Measurements from ENCODE around the gene MYCBP2.

MYCBP2 gene

GRCh38 chr13:77040835-77041234 lies 286.1 kb downstream of the MYCBP2 start:
- WGBS (ENCODE audit: extremely low coverage, insufficient coverage, low lambda C conversion rate), result no CpG with 5 or more reads among the region's 9 CpGs
- H2AK5ac ChIP-seq (ENCODE audit: low read length), result no peak overlapping the region
- no peak for DNase-seq

DNA sequence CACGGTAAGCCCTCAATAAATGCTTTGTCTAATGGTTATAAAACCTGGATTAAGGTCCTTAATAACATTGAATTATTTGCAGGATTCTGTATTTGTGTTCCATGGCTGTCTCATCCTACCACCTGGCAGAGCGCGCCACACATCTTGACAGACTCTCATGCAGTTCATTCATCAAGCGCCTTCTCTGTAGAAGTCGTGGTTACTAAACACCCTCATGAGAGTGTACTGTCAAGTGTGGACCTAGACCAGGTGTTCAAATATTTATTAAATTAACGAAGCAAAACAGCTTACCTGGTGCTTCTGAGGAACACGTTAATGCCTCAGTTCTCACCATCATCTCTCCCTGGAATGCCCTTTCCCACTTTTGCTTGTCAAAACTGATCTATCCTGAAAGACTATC lies 286.8 kb downstream of the MYCBP2 start:
- Histone ChIP-seq H2BK120ac (ENCODE audit: low read depth, low read length) (no peak overlapping the region), H3K18ac (ENCODE audit: low read length) (no peak overlapping the region), H3K27ac (ENCODE audit: low read depth, low read length) (no peak overlapping the region), H3K4me1 (ENCODE audit: control insufficient read depth, low read depth, low read length) (no peaks in the 10 kb centered on the region), H4K8ac (ENCODE audit: low read depth, low read length) (no peak overlapping the region), H3K56ac (ENCODE audit: low read length) (no peak overlapping the region), H3K79me2 (ENCODE audit: control insufficient read depth, insufficient read depth, low read length) (no peaks in the 10 kb centered on the region), H3K79me1 (ENCODE audit: low read length) (no peaks in the 10 kb centered on the region), H3K4me3 (ENCODE audit: low read length) (no peak overlapping the region), H2BK5ac (ENCODE audit: low read length) (no peak overlapping the region), H2BK15ac (replicated peaks; ENCODE audit: low read depth) (no peak overlapping the region), H3K9ac (ENCODE audit: low read length) (no peak overlapping the region), H3K36me3 (ENCODE audit: control insufficient read depth, insufficient read depth, low read length) (no peaks in the 10 kb centered on the region), H3K4me2 (ENCODE audit: low read length) (no peak overlapping the region), H2AK5ac (ENCODE audit: low read length) (no peak overlapping the region), H3K27me3 (ENCODE audit: insufficient read depth, low read length, poor library complexity) (no peaks in the 10 kb centered on the region), H3K4ac (ENCODE audit: low read depth, low read length) (no peak overlapping the region), H3K23ac (ENCODE audit: low read length) (no peak overlapping the region), H4K5ac (ENCODE audit: low read length) (no peak overlapping the region)
- no peak for DNase-seq
- no CpG with 5 or more reads among the region's 7 CpGs for WGBS (ENCODE audit: extremely low coverage, insufficient coverage, low lambda C conversion rate)

More at GRCh38 chr13:77040835-77041234, 286.1 kb downstream of the MYCBP2 start:
- Histone ChIP-seq H4K8ac (ENCODE audit: low read depth, low read length) (no peak overlapping the region), H3K4me3 (ENCODE audit: low read length) (no peak overlapping the region), H3K36me3 (ENCODE audit: control insufficient read depth, insufficient read depth, low read length) (no peaks in the 10 kb centered on the region), H4K5ac (ENCODE audit: low read length) (no peak overlapping the region), H3K27ac (ENCODE audit: low read depth, low read length) (no peak overlapping the region), H2BK5ac (ENCODE audit: low read length) (no peak overlapping the region), H3K4me2 (ENCODE audit: low read length) (no peak overlapping the region), H2BK120ac (ENCODE audit: low read depth, low read length) (no peak overlapping the region), H3K79me1 (ENCODE audit: low read length) (no peaks in the 10 kb centered on the region), H3K23ac (ENCODE audit: low read length) (no peak overlapping the region), H3K18ac (ENCODE audit: low read length) (no peak overlapping the region), H3K79me2 (ENCODE audit: control insufficient read depth, insufficient read depth, low read length) (no peaks in the 10 kb centered on the region), H3K56ac (ENCODE audit: low read length) (no peak overlapping the region), H3K4ac (ENCODE audit: low read depth, low read length) (no peak overlapping the region), H3K27me3 (ENCODE audit: insufficient read depth, low read length, poor library complexity) (no peaks in the 10 kb centered on the region), H3K9ac (ENCODE audit: low read length) (no peak overlapping the region), H2BK15ac (replicated peaks; ENCODE audit: low read depth) (no peak overlapping the region), H3K4me1 (ENCODE audit: control insufficient read depth, low read depth, low read length) (no peaks in the 10 kb centered on the region)

GRCh38 chr13:77038907-77039480 lies 287.9 kb downstream of the MYCBP2 start:
- no peaks in the 10 kb centered on the region for H3K79me2 ChIP-seq (ENCODE audit: control insufficient read depth, insufficient read depth, low read length)
- no peak overlapping the region for H2AK5ac ChIP-seq (ENCODE audit: low read length)
- H3K36me3 ChIP-seq (ENCODE audit: control insufficient read depth, insufficient read depth, low read length), result no peaks in the 10 kb centered on the region
- H3K9ac ChIP-seq (ENCODE audit: low read length), result no peak overlapping the region
- H2BK120ac ChIP-seq (ENCODE audit: low read depth, low read length), result no peak overlapping the region
- no peak overlapping the region for H2BK5ac ChIP-seq (ENCODE audit: low read length)
- no CpG with 5 or more reads among the region's 5 CpGs for WGBS (ENCODE audit: extremely low coverage, insufficient coverage, low lambda C conversion rate)
- no peaks in the 10 kb centered on the region for H3K4me1 ChIP-seq (ENCODE audit: control insufficient read depth, low read depth, low read length)
- H3K4me3 ChIP-seq (ENCODE audit: low read length), result no peak overlapping the region
- H3K4me2 ChIP-seq (ENCODE audit: low read length), result no peak overlapping the region
- H3K56ac ChIP-seq (ENCODE audit: low read length), result no peak overlapping the region
- H4K5ac ChIP-seq (ENCODE audit: low read length), result no peak overlapping the region
- no peak overlapping the region for H3K4ac ChIP-seq (ENCODE audit: low read depth, low read length)
- no peaks in the 10 kb centered on the region for H3K27me3 ChIP-seq (ENCODE audit: insufficient read depth, low read length, poor library complexity)
- no peak overlapping the region for H3K18ac ChIP-seq (ENCODE audit: low read length)
- no peak overlapping the region for H4K8ac ChIP-seq (ENCODE audit: low read depth, low read length)
- H3K79me1 ChIP-seq (ENCODE audit: low read length), result no peaks in the 10 kb centered on the region
- H2BK15ac ChIP-seq (replicated peaks; ENCODE audit: low read depth), result no peak overlapping the region
- DNase-seq, result no peak
- H3K23ac ChIP-seq (ENCODE audit: low read length), result no peak overlapping the region
- no peak overlapping the region for H3K27ac ChIP-seq (ENCODE audit: low read depth, low read length)

- Histone ChIP-seq H3K23ac (ENCODE audit: low read length) (no peak overlapping the region), H2BK15ac (replicated peaks; ENCODE audit: low read depth) (no peak overlapping the region), H3K79me2 (ENCODE audit: control insufficient read depth, insufficient read depth, low read length) (no peaks in the 10 kb centered on the region), H3K18ac (ENCODE audit: low read length) (no peak overlapping the region), H3K4me3 (ENCODE audit: low read length) (no peak overlapping the region), H2BK5ac (ENCODE audit: low read length) (no peak overlapping the region), H4K8ac (ENCODE audit: low read depth, low read length) (no peak overlapping the region), H3K4me1 (ENCODE audit: control insufficient read depth, low read depth, low read length) (no peaks in the 10 kb centered on the region), H3K27ac (ENCODE audit: low read depth, low read length) (no peak overlapping the region), H4K5ac (ENCODE audit: low read length) (no peak overlapping the region), H3K36me3 (ENCODE audit: control insufficient read depth, insufficient read depth, low read length) (no peaks in the 10 kb centered on the region), H2AK5ac (ENCODE audit: low read length) (no peak overlapping the region), H2BK120ac (ENCODE audit: low read depth, low read length) (no peak overlapping the region), H3K56ac (ENCODE audit: low read length) (no peak overlapping the region), H3K9ac (ENCODE audit: low read length) (no peak overlapping the region), H3K4ac (ENCODE audit: low read depth, low read length) (no peak overlapping the region), H3K27me3 (ENCODE audit: insufficient read depth, low read length, poor library complexity) (no peaks in the 10 kb centered on the region), H3K4me2 (ENCODE audit: low read length) (no peak overlapping the region), H3K79me1 (ENCODE audit: low read length) (no peaks in the 10 kb centered on the region)
- DNase-seq, result no peak
- no CpG with 5 or more reads among the region's 1 CpG for WGBS (ENCODE audit: extremely low coverage, insufficient coverage, low lambda C conversion rate)
Measured at GRCh38 chr13:77036279-77036678, 290.6 kb downstream of the MYCBP2 start.

- Histone ChIP-seq H3K27ac (ENCODE audit: low read depth, low read length) (no peak overlapping the region), H2AK5ac (ENCODE audit: low read length) (no peak overlapping the region), H3K23ac (ENCODE audit: low read length) (no peak overlapping the region), H2BK15ac (replicated peaks; ENCODE audit: low read depth) (no peak overlapping the region), H3K4me2 (ENCODE audit: low read length) (no peak overlapping the region), H3K18ac (ENCODE audit: low read length) (no peak overlapping the region), H3K9ac (ENCODE audit: low read length) (no peak overlapping the region), H3K56ac (ENCODE audit: low read length) (no peak overlapping the region), H2BK5ac (ENCODE audit: low read length) (no peak overlapping the region), H3K4me1 (ENCODE audit: control insufficient read depth, low read depth, low read length) (no peaks in the 10 kb centered on the region), H4K8ac (ENCODE audit: low read depth, low read length) (no peak overlapping the region), H3K4ac (ENCODE audit: low read depth, low read length) (no peak overlapping the region), H3K4me3 (ENCODE audit: low read length) (no peak overlapping the region), H3K79me2 (ENCODE audit: control insufficient read depth, insufficient read depth, low read length) (no peaks in the 10 kb centered on the region), H3K36me3 (ENCODE audit: control insufficient read depth, insufficient read depth, low read length) (no peaks in the 10 kb centered on the region), H2BK120ac (ENCODE audit: low read depth, low read length) (no peak overlapping the region), H3K27me3 (ENCODE audit: insufficient read depth, low read length, poor library complexity) (no peaks in the 10 kb centered on the region), H3K79me1 (ENCODE audit: low read length) (no peaks in the 10 kb centered on the region), H4K5ac (ENCODE audit: low read length) (no peak overlapping the region)
- WGBS (ENCODE audit: extremely low coverage, insufficient coverage, low lambda C conversion rate), result no CpG with 5 or more reads among the region's 5 CpGs
- no peak for DNase-seq
Measured at GRCh38 chr13:77034881-77035280, 292.0 kb downstream of the MYCBP2 start.

GRCh38 chr13:77033717-77034302 lies 293.1 kb downstream of the MYCBP2 start:
- Histone ChIP-seq H3K27ac (ENCODE audit: low read depth, low read length) (no peak overlapping the region), H3K27me3 (ENCODE audit: insufficient read depth, low read length, poor library complexity) (no peaks in the 10 kb centered on the region), H3K9ac (ENCODE audit: low read length) (no peak overlapping the region), H3K79me1 (ENCODE audit: low read length) (no peaks in the 10 kb centered on the region), H3K79me2 (ENCODE audit: control insufficient read depth, insufficient read depth, low read length) (no peaks in the 10 kb centered on the region), H3K4me2 (ENCODE audit: low read length) (no peak overlapping the region), H3K18ac (ENCODE audit: low read length) (no peak overlapping the region), H2BK15ac (replicated peaks; ENCODE audit: low read depth) (no peak overlapping the region), H4K5ac (ENCODE audit: low read length) (no peak overlapping the region), H3K56ac (ENCODE audit: low read length) (no peak overlapping the region), H2AK5ac (ENCODE audit: low read length) (no peak overlapping the region), H2BK120ac (ENCODE audit: low read depth, low read length) (no peak overlapping the region), H2BK5ac (ENCODE audit: low read length) (no peak overlapping the region), H3K4me1 (ENCODE audit: control insufficient read depth, low read depth, low read length) (no peaks in the 10 kb centered on the region), H3K4me3 (ENCODE audit: low read length) (no peak overlapping the region), H3K36me3 (ENCODE audit: control insufficient read depth, insufficient read depth, low read length) (no peaks in the 10 kb centered on the region), H3K4ac (ENCODE audit: low read depth, low read length) (no peak overlapping the region), H3K23ac (ENCODE audit: low read length) (no peak overlapping the region), H4K8ac (ENCODE audit: low read depth, low read length) (no peak overlapping the region)
- DNase-seq, result no peak
- WGBS (ENCODE audit: extremely low coverage, insufficient coverage, low lambda C conversion rate), result no CpG with 5 or more reads among the region's 4 CpGs

Data from mesendoderm (in vitro differentiated cells).